Psoas muscle (tissue), 8 donors: Measurements from ENCODE around the gene STX11. TPM values are rescaled to one million over a fixed set of nuclear protein-coding genes. Genes with fewer than 3 reads are reported as not detected.

Experiments used
- ATAC-seq, 4 donors: fragments of 200-7000 bp; cut with Tn5 transposase; one replicate each; pipeline ENCODE4 v1.9.1; 2020; ENCODE audit warnings: moderate library complexity in 3 of 4, mild to moderate bottlenecking in 2 of 4
- DNase-seq, 2 donors: peaks; one replicate each; pipeline ENCODE4 v3.0.0-alpha.2; 2020
- H3K27ac ChIP-seq: fragments of 200-600 bp; one replicate; pipeline ENCODE4 v1.8.0; 2022
- H3K27me3 ChIP-seq, 3 donors: fragments of 200-600 bp in 1 of 3; one replicate each; pipeline versions ENCODE4 v1.6.1 to v1.8.0; 2013 to 2022; ENCODE audit warnings: low read length in 2 of 3, mild to moderate bottlenecking in 2 of 3, moderate library complexity in 1 of 3; ENCODE audit not compliant: insufficient read depth in 3 of 3
- H3K36me3 ChIP-seq, 2 donors: fragments of 200-600 bp in 1 of 2; one replicate each; pipeline versions ENCODE4 v1.6.1 to v1.8.0; 2013 to 2022; ENCODE audit warnings: low read depth in 1 of 2, mild to moderate bottlenecking in 1 of 2, moderate library complexity in 1 of 2; ENCODE audit not compliant: insufficient read depth in 1 of 2
- H3K4me1 ChIP-seq: fragments of 200-600 bp; one replicate; pipeline ENCODE4 v1.8.0; 2022
- H3K4me3 ChIP-seq: fragments of 200-600 bp; one replicate; pipeline ENCODE4 v1.8.0; 2022; ENCODE audit warnings: mild to moderate bottlenecking
- H3K9me3 ChIP-seq: fragments of 200-600 bp; one replicate; pipeline ENCODE4 v1.8.0; 2022
- WGBS, 3 donors: extraction: QIAGEN DNeasy Blood & Tissue Kit; methylation state at CpG; one replicate each; pipeline versions ENCODE4 v1.1.6 to v1.1.7; 2013; 5-methylcytosine and 5-hydroxymethylcytosine counted together
- intact Hi-C, 2 donors: fragments of 100-400 bp; cut with DNase I; formaldehyde crosslinking; loops; one replicate each; pipeline versions ENCODE4 v1.11.0 to v1.14.2; 2022
- polyA plus RNA-seq, 3 donors: library from polyadenylated mRNA; stranded (reverse); fragments of 200-250 nt; gene quantifications; one replicate each; pipeline ENCODE4 v1.2.3, GENCODE V29; 2013
- total RNA-seq, 4 donors: library from RNA; stranded (reverse); fragmentation: NEBNext Ultra II Directional in 2 of 4; extraction: Animal tissue kit (Norgen Biotek cat#: 25700) in 2 of 4; gene quantifications; one replicate each; pipeline versions ENCODE4 v1.2.1 to v1.2.4, GENCODE V29; 2021 to 2023
- TF ChIP-seq, protein P1 (sequence below): fragments of 200-600 bp; IDR thresholded peaks from one replicate; pipeline ENCODE4 v1.8.0; 2022; ENCODE audit warnings: antibody characterized with exemption
- donor health status: healthy with polysubstance abuse.
- donor health status: DM: no; HTN: no; CAD: no; lungs with moderate emphysema.
- donor health status: Bipolar disorder and iron deficiency.
- donor health status: healthy.
- donor health status: DM: yes; HTN: yes; CAD: no.
- donor health status: DM: no; HTN: no; CAD: no.
- donor health status: DM: no; HTN: no; CAD: no.
- donor health status: DM: yes; HTN: yes; CAD: no.

Gene STX11
- total and polyA plus RNA-seq, 7 donors, result 1.2 to 4.6 (median 1.4) TPM

DNA sequence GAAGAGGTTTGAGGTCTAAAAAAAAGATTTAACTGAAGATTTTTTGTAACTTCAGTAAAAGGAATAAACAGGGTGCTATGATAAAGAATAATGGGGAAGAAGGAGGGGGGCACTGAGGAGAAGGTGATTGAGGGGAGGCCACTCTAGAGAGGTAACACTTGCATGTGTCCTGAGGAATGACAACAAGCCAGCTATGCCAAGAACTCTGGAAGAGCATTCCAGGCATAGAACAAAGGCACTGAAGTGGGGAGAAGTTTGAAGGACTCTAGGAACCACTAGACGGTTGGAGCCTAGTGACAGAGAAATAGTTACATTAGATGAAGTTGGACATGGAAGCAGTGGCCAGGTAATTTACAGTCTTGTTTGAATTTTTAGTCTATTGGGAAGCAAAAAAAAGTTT lies 44.1 kb upstream of the STX11 start:
- WGBS, 3 donors, result 55 to 71% (median 63%) methylated on average over 1 of the region's 1 CpG
- ATAC-seq (no peak), DNase-seq (no peak)
- Histone ChIP-seq H3K4me1 (no peaks in the 10 kb centered on the region), H3K27ac (no peak overlapping the region), H3K4me3 (no peak overlapping the region), H3K36me3 (no peaks in the 10 kb centered on the region), H3K9me3 (no peaks in the 10 kb centered on the region), H3K27me3 (no peaks in the 10 kb centered on the region)
- TF ChIP-seq, protein P1, sequence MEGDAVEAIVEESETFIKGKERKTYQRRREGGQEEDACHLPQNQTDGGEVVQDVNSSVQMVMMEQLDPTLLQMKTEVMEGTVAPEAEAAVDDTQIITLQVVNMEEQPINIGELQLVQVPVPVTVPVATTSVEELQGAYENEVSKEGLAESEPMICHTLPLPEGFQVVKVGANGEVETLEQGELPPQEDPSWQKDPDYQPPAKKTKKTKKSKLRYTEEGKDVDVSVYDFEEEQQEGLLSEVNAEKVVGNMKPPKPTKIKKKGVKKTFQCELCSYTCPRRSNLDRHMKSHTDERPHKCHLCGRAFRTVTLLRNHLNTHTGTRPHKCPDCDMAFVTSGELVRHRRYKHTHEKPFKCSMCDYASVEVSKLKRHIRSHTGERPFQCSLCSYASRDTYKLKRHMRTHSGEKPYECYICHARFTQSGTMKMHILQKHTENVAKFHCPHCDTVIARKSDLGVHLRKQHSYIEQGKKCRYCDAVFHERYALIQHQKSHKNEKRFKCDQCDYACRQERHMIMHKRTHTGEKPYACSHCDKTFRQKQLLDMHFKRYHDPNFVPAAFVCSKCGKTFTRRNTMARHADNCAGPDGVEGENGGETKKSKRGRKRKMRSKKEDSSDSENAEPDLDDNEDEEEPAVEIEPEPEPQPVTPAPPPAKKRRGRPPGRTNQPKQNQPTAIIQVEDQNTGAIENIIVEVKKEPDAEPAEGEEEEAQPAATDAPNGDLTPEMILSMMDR, result no peak
- intact Hi-C loops, result loop anchor here (5.0 to 10.0 kb wide), 2 partner anchors 376 to 379 kb away; no protein-coding TSS in a partner anchor

DNA sequence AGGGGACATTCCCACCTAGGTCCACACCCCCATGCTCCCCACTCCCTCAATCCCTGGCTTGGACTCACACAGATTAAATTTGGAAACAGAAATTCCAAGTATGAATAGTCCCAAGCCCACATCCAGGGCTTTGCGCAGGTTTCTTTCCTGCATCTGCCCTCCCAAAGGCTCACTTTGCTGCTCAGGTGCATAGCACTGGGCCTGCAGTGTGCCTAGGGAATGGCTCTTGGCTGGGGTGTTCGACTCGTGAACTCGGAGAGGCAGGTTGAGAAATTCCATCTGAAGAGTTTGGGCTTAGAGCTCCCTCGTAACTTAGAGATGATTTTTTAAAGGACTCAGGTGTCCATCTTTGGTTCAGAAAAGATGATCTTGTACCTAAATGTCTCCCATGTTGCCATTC lies 40.1 kb upstream of the STX11 start:
- no peaks in the 10 kb centered on the region for H3K4me1 ChIP-seq
- WGBS, 3 donors, result 65 to 86% (median 70%) methylated on average over 5 of the region's 5 CpGs
- H3K4me3 ChIP-seq, result no peak overlapping the region
- DNase-seq, result no peak
- H3K27me3 ChIP-seq, result no peaks in the 10 kb centered on the region
- TF ChIP-seq, protein P1, result no peak
- no peaks in the 10 kb centered on the region for H3K36me3 ChIP-seq
- intact Hi-C loops, result no loop called here
- no peak overlapping the region for H3K27ac ChIP-seq
- H3K9me3 ChIP-seq, result no peaks in the 10 kb centered on the region
- no peak for ATAC-seq

GRCh38 chr6:144113366-144113765 lies 37.0 kb upstream of the STX11 start:
- Histone ChIP-seq H3K9me3 (no peaks in the 10 kb centered on the region), H3K4me1 (no peaks in the 10 kb centered on the region), H3K4me3 (no peak overlapping the region), H3K27me3 (no peaks in the 10 kb centered on the region), H3K27ac (no peak overlapping the region), H3K36me3 (no peaks in the 10 kb centered on the region)
- DNase-seq (no peak), ATAC-seq (no peak)
- intact Hi-C loops, result no loop called here
- TF ChIP-seq, protein P1, result no peak
- 90 to 97% (median 91%) methylated on average over 6 of the region's 6 CpGs for WGBS, 3 donors

GRCh38 chr6:144115219-144115618 lies 35.1 kb upstream of the STX11 start:
- no peak for DNase-seq
- intact Hi-C loops, result no loop called here
- Histone ChIP-seq H3K4me3 (no peak overlapping the region), H3K27me3 (no peaks in the 10 kb centered on the region), H3K36me3 (no peaks in the 10 kb centered on the region), H3K4me1 (no peaks in the 10 kb centered on the region), H3K27ac (no peak overlapping the region), H3K9me3 (no peaks in the 10 kb centered on the region)
- WGBS, 3 donors, result 94 to 98% (median 96%) methylated on average over 3 of the region's 3 CpGs
- ATAC-seq, result no peak
- TF ChIP-seq, protein P1, result no peak

GRCh38 chr6:144119376-144119775 lies 30.9 kb upstream of the STX11 start:
- TF ChIP-seq, protein P1, result no peak
- no peaks in the 10 kb centered on the region for H3K9me3 ChIP-seq
- no peaks in the 10 kb centered on the region for H3K27me3 ChIP-seq
- no peak for DNase-seq
- intact Hi-C loops, result no loop called here
- WGBS, 3 donors, result 86 to 91% (median 90%) methylated on average over 5 of the region's 5 CpGs
- ATAC-seq, result no peak
- no peak overlapping the region for H3K27ac ChIP-seq
- no peaks in the 10 kb centered on the region for H3K4me1 ChIP-seq
- no peaks in the 10 kb centered on the region for H3K36me3 ChIP-seq
- no peak overlapping the region for H3K4me3 ChIP-seq
